Right hindlimb (tissue), 1 donor: ENCODE data around the gene MAF.
A peak's percentile ranks its signal among the peaks of the same experiment; 100 is the strongest.

ENCODE experiments used
- DNase-seq: peaks from one replicate; pipeline ENCODE4 v3.0.0-alpha.2; 2018

MAF gene

DNA sequence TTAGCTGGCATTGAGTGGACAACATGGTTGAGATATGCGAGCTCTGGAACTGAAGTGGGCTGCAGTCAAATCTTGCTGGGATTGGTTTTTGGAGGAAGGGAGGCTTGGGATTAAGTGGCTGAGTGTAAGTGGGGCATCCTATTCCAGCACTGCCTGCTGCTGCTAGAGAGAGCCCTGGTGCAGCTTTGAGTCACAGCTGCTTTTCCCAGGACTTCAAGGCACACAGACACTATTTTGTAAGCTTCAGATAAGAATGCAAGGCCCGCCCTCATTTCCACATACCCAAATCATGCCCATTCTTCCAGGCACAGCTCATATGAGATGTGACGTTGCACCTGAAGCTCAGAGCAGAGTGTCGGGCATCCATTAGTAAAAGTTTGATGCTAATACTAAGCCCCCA is 10.2 kb upstream of the MAF start:
- no peak for DNase-seq

DNA sequence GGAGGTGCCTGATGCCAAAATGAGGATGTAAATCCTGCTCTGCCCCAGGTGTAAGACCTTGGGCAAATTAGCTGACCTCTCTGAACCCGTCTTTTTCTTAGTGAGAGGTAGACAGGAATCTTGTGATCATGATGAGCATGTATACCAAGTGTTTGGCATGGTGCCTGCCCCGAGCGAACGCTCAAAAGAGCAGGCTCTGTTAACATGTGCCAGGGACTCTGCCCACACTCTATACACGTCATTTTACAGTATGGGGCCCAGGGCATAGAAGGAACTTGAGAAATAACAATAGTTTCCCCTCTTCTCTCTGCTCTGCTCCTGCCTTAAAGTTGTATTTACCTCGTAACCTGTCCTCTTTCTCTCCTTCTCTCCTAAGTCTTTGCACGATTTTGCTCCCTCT is 9.3 kb upstream of the MAF start:
- no peak for DNase-seq

DNA sequence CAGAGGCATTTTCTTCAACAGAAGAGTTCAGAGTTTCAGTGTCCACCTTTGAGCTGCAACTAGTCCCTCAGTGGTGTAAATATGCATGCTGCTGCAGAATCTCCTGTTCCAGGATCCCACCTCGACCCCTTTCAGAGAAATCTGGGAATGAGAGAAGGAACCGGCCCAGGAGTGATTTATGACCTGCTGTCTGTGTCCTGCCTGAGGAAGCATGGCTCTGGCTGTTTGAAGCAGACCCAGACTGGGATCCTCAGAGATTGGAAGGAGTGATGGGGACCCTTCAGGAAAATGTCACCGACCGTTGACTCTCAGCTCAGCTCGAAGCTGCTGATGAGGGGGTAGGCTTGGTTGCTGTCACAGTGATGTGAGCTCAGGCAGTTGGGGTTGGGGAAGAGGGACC is 8.4 kb upstream of the MAF start:
- DNase-seq, result no peak

DNA sequence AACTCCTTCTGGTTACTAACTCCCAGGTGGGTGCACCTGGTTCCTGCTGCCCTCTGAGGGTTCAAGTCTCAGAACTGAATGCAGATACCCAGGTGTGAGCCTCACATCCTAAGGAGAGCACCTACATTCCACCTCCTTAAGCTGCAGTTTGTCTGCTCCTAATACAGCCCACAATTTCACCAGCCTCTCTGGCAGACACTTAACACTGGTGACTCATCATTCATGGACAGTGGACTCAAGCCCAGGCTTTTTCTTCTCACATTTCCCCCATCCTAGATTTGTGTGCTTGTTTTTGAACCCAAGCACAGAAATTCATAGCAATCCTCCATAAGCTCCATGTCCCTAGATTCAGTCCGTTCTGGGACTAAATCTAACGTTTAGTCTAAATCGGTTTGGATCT is 7.0 kb upstream of the MAF start:
- DNase-seq, result peak; percentile 48

DNA sequence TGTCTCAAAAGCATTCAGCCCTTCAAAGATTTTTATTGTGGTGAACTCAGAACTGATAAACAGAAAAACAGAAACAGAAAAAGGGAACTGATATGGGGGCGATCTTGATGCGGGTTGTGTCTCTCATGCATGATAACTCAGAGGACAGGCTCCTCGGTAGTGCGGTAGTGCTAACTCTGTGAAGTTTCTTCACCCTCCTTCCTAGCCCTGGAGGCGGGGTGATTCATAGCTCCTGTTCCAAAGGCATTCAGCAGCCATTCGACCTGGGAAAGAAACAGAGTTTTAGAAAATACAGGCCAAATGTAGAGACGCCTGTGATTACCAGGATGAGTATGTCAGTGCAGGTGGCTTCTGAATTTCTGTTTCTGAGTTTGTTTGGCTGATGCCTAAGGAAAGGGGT is 5.5 kb upstream of the MAF start:
- DNase-seq, result no peak

DNA sequence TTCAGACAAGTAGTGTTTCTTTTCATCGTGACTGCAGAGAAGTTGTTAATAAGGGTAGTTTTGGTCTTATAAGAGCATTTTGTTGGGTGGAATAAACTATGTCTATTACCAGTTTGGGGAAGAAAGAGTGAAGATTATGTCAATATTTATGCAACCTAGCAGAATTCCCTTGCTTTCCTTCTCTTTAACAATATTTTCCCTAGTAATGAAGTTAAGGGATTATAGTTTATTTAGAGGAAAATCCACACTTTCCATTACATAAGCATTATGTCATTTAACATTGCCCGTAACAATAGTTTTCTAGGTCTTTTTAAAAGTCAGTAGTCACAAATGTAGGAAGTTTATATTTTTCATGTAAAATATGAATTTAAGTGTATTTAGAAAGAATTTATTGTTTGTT is 2.5 kb upstream of the MAF start:
- DNase-seq, result no peak

DNA sequence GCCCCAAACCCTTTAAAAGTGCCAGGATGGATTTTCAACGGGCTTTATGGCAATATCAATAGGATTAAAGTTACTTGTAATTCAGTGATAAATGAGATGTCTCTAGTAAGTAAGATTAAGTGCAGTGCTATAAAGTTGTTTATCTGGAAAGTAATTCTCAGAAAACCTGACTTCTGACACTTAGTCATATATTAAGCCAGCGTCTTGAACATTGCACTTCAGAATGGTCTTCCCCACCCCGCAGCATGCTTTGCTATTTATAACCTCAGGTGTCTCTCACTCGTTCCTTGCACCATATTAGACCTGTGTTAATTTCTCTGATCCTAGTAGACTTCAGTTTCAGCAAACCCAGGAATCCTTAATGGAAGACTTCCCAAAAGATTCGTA is 2.1 kb upstream of the MAF start:
- DNase-seq, result no peak

DNA sequence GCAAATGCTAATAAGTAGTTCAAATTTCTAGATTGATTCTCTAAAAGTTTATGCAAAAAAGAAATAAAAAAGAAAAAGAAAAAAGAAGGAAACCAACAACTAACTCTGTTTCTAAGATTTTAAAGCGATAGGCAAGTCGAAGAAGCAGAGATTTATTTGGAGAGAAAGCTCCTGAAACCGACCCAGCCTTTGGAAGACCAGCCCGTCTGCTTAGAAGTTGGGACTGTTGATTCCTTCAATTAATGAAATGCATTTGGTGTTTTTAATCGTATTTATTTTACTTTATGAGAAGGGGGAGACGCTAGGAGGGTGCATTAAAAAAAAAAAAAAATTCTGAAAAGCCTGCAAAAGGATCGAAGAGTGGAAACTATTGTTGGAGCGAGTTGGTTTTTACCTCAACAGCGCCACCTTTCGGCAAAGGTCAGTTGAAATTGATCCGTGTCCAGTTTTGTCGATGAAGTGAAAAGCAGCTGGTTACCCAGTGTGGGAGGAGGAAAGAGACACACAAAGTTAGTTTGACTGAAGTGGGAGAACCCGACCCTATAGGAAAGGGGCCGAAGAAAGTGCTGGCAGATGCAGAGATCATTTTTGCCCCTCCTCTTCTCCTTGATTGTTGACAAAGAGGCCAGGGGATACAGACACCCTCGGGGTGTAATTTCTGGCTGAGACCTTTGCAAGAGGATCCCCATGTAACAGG is 1.5 kb upstream of the MAF start:
- peak; percentile 93 for DNase-seq

DNA sequence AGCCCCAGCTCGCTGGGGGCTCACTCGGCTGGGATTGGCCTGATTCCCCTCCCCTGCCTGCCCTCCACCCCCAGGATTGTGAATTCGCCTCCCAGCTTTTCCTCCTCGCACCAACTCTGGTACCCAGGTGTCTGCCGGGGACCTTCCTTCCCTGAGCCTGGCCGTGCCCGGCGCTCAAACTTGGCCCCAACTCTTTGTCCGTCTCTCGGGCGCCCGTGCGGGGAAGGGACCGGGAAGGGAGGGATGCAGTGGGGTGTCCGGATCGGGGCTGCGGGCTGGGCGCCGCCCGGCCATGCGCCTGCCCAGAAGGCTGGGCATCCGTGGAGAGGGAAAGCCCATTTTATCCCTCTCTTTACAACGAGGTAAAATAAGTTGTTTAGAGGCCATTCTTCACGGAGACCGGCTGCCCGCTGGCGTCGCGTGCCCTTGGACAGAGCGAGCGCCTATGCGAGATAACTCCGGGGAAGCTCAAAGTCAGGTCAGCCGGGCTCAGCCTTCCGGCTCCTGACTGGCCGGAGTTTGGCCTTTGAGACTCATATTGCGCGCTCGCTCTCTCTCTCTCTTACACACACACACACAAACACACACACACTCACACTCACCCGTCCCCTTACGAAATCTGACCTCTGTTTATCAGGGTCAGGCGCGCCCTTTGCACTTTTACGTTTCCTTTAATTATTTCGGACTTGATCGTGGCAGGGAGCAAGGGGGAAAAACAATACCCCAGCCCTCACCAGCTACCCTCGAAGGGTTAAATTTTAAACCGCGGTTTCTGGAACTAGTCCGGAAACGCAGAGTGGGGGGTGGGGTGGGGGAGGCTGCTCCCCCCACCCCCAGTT is 774 bp upstream of the MAF start:
- DNase-seq, result peak; percentile 72

DNA sequence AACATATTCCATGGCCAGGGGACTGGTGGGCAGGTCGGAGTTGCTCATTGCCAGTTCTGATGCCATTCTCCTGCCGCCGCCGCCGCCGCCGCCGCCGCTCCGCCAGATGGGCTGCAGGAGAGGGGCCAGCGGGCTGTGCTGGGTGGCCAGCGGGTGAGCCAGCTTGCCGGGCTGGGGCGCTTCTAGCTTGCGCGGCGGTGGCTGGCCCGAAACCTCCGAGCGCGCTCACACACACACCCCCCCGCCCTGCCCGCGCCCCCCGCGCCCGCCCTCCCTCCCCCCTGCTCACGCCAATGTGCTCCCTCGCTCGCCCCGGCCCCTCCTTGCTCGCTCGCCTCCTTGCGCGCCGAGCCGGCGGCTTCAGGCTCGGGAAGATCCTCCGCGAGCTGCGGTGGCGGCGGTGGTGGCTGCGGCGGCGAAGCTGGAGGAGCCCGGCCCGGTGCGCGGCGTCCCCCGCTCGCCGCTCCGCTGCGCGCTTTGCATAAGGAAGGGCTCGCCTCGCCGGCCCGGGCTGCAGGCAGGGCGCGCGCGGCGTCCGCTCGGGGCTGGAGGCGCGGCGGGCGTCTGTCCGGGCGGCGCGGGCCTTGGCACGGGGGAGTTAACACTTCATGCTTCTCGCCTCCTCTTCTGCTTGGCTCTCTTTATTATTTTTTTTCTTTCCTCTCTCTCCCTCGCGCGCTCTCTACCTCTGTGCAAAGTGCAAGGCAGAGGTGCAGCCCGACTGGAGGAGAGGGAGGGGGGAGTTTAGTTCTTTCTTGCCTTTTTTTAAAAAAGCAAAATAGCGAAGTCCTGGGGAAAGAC is 500 bp downstream of the MAF start:
- DNase-seq, result peak; percentile 88

DNA sequence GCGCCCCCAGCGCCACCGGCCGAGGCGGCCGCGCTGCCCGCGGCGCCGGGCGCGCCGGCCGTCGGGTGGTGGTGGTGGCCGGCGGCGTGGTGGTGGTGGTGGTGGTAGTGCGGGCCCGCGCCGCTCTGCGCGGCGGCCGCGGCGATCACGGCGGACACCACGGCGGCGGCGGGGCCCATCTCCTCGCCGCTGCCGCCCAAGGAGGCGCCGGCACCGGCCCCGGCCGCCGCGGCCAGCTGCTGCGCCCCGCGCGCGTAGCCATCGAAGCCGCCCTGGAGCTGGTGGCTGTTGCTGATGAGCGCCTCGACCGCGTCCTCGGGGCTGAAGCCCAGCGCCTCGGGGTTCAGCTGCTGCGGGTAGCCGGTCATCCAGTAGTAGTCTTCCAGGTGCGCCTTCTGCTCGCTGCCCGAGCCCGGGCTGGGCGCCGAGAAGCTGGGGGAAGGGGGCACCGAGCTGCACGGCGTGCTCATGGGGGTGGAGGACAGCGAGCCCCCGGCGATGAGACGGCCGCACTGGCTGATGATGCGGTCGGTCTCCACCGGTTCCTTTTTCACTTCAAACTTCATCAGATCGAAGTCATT is 1.2 kb downstream of the MAF start:
- no peak for DNase-seq

DNA sequence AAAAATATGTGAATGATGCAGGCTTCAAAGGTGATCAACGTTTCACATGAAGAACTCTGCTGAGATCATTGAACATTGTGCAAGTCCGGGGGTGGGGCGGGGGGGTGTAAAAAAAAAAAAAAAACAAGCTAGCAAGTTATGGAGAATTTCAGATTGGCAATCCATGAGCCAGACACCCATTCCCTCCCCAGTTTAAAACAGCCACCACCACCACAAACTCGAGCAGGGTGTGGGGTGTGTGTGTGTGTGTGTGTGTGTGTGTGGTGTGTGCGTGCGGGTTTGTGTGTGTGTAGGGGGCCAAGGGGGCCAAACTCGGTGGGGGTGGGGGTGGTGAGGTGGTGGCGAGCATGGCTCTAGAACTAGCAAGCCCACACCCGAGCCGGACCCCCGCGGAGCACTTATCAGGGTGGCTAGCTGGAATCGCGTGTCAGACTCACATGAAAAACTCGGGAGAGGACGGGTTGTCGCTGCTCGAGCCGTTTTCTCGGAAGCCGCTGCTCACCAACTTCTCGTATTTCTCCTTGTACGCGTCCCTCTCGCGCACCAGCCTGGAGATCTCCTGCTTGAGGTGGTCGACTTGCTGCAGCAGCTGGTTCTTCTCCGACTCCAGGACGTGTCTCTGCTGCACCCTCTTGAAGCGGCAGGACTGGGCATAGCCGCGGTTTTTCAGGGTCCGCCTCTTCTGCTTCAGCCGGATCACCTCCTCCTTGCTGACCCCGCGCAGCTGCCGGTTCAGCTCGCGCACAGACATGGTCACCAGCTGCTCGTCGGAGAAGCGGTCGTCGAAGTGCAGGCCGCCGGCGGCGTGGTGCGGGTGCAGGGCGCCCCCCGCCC is 2.0 kb downstream of the MAF start:
- DNase-seq, result peak; percentile 88

DNA sequence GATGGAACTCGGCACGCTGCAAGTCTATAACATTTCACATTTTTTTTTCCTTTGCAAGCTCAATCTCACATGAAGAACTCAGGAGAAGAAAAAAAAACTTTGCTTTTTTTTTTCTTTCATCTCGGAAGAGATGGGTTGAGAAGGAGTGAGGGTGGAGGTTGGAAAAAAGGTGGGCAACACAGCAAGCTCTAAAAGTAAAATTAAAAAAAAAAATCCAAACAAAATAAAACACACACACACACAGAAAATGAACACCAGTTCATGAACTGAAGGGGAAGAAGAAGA is 2.5 kb downstream of the MAF start:
- DNase-seq, result no peak

DNA sequence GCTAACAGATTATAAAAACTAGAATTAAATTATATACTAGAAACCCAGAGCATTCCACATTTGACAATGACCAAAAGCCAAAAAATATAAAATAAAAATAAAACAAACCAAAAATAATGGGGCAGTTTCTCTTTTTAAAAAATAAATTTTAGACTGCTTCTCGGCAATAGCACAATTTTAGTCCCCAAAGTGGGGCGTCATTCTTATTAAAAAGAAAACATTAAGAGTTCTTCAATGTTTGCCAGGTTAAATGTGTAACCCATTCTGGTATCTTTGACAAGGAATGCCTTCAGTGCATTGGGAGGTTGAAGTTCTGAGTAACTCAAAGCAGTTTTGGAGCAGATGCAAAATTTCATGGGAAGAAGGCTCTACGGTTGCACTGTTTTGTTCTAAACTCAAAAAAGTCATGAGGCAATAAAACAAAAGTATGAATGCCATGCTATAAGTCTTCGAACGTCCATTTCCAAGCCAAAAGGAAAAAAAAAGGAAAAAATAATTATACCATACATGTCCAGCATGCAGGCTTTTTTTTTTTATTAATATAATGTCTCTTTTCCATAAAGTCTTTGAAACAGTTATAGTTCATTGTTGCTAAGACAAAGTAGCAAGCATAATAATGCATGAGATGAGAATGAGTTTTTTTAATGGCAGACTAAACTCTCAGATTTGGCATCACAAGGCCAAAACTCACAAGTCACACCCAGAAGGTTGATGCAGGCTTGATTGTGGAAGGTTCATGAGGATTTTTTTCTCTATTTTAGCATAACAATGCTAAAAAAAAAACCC is 3.1 kb downstream of the MAF start:
- no peak for DNase-seq

DNA sequence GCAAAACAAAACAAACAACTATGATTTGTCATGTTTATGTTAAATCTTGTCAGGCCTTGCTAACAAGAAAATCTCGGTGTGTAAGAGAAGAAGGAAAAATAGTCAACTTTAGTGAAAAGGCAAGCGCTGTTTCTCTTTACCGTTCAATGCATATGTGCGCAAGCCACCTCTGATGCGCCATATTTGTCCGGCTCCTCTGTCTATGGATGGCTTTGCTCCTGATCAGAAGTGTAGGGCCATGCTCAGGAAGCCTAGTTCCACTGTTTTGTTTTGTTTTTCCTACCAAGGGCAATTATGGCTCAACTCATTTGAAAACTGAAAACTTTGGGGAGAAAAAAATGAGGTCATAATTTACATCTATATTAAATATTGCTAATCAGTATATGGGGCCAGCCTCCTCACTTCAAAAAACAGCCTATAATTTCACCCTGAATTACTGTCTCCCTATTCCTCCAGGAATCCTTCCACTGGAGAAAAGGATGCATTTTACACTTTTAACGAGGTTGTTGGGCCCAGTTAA is 4.5 kb downstream of the MAF start:
- no peak for DNase-seq

DNA sequence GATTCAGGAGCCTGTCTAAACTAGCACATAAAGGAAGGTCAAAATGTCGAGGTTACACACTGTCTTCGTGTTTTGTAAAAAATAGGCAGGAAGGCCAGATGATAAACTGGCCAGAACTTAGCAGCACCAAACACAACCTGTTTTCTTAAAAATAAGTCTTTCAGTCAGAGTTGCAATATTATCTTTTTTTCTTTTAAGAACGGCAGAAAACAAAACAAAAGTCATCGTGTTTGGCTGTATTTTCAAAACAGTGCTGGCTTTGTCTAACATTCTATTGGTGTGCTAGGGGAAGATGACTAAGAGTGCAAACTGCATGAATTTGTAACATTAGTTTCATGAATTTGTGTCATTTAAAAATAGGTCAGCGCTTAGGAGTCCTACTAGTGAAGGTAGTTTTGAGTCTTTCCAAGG is 5.3 kb downstream of the MAF start:
- no peak for DNase-seq

DNA sequence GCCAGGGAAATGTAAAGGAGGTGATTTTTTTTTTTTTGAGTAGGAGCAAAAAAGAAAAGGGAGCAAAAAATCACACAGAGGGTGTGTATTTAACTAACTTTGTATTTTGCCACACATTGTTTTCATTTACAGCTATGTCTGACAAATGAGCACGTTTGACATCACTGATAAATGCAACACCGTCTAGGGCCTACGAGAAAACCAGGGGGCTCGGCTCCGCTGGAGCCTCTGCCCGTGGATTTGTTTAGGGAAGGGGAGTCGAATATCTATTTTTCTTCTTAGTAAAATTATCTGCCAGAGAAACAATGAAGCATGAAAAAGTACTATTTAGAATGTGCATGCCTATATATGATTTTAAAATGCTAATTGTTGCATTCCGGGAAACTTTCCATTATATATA is 6.8 kb downstream of the MAF start:
- DNase-seq, result no peak

DNA sequence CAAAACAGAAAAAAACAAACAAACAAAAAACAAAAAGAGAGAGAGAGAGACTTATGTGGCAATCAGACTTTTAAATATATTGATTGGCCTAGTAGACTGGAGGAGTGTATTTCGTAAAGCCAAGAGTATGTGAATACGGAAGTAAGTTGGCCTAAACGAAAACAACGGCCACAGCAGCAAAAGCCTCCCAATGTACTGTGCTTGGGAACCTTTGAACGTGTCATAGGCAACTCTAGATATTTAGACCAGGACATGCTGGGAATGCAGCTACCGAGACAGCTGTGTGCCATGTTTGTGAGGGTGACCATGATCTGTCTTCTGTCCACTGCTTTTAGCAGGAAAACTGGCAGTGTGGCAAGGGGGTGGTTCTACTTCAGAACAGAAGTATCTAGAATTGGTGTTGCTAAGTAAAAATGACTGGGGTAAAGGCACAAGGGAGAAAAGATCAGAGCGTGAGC is 7.4 kb downstream of the MAF start:
- DNase-seq, result no peak

DNA sequence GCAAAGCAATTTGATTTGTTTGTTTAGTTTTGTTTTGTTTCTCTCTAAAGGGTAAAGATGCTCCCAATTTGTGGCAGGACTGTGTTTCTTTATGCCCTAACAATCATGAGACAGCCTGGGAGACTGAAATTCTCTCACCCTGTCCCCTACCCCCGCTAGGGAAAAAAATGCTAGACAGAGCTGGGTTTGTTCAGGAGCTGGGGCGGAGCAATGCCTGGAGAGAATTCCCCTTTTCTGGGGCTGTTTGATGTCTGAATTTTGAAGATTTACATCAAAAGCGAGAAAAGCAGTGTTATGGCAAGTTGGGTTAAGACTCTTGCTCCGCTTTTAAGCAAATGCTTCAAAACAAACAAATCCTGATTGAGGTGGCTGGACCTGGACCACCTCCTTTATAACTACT is 8.4 kb downstream of the MAF start:
- DNase-seq, result no peak

DNA sequence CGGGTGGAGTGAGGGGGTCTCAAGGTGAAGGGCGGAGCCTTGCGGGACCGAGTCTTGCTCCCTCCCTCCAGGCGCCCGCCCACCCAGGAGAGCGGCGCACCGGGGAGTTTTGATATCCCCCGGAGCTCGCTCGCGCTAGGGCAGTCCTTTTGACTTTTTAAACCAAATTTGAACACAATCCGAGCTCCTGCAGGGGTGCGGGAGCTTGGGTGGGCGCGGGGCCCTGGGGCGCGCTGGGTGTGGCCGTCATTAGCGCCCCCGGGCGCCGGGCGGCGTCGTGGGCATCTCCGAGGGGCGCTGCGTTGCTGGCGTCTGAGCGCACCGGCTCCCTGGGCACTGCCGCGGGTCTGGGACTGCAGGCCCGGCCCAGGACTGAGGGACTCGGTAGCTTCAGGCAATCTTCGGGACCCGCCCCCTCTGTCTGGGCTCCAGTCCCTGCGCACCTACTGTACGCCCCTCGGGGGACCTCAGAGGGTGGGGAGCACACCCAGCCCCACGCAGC is 10.9 kb downstream of the MAF start:
- no peak for DNase-seq

DNA sequence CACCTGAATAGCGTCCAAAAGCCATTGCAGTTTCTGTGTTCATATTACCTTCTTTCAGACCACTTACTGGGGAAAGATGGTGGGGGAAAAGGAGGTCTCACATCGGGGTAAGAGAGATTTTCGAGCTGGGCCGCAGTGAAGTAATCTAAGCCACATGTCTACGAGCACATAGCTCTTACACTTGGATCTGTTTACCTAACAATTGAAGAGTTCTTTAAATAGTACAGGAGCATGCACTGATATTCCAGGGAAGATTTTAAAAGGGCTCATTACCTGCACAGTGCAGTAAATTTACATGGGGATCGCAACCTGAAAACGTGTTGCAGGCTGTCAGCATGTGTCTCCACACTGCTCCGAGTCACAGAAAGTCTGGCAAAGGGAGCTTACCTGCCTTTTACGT is 12.6 kb downstream of the MAF start:
- DNase-seq, result no peak
